ENCODE results near the gene CUL9.

CUL9 gene

GRCh38 chr6:43216200-43216599 is 34.2 kb downstream of the CUL9 start:
- Histone ChIP-seq H3K36me3 (ENCODE audit: insufficient read depth, low read length) (no peaks in the 10 kb centered on the region), H3K4me1 (ENCODE audit: control insufficient read depth, insufficient read depth, low read length, unreplicated experiment) (peaks cover under 1% of the 10 kb centered on the region), H3K79me2 (ENCODE audit: control insufficient read depth, insufficient read depth, low read length, unreplicated experiment) (no peaks in the 10 kb centered on the region), H3K27me3 (ENCODE audit: insufficient read depth, low read length) (no peaks in the 10 kb centered on the region), H2AFZ (ENCODE audit: low read length, unreplicated experiment) (no peak overlapping the region), H3K4me3 (ENCODE audit: low read depth, low read length) (no peak overlapping the region), H3K27ac (ENCODE audit: low read depth, low read length) (no peak overlapping the region)

- no peaks in the 10 kb centered on the region for H3K27me3 ChIP-seq (ENCODE audit: insufficient read depth, low read length)
- no peaks in the 10 kb centered on the region for H3K36me3 ChIP-seq (ENCODE audit: insufficient read depth, low read length)
- no peaks in the 10 kb centered on the region for H3K79me2 ChIP-seq (ENCODE audit: control insufficient read depth, insufficient read depth, low read length, unreplicated experiment)
- H3K27ac ChIP-seq (ENCODE audit: low read depth, low read length), result no peak overlapping the region
- H2AFZ ChIP-seq (ENCODE audit: low read length, unreplicated experiment), result no peak overlapping the region
- H3K4me3 ChIP-seq (ENCODE audit: low read depth, low read length), result no peak overlapping the region
- H3K4me1 ChIP-seq (ENCODE audit: control insufficient read depth, insufficient read depth, low read length, unreplicated experiment), result no peaks in the 10 kb centered on the region
These were observed 35.4 kb downstream of the CUL9 start for GRCh38 chr6:43217351-43217750.

- H3K27me3 ChIP-seq (ENCODE audit: insufficient read depth, low read length), result no peaks in the 10 kb centered on the region
- H3K36me3 ChIP-seq (ENCODE audit: insufficient read depth, low read length), result no peaks in the 10 kb centered on the region; the same call in 1 of the 2 replicates
- no peaks in the 10 kb centered on the region for H3K79me2 ChIP-seq (ENCODE audit: control insufficient read depth, insufficient read depth, low read length, unreplicated experiment)
- no peak overlapping the region for H2AFZ ChIP-seq (ENCODE audit: low read length, unreplicated experiment)
- no peak overlapping the region for H3K4me3 ChIP-seq (ENCODE audit: low read depth, low read length)
- peaks cover 1% of the 10 kb centered on the region for H3K4me1 ChIP-seq (ENCODE audit: control insufficient read depth, insufficient read depth, low read length, unreplicated experiment)
- H3K27ac ChIP-seq (ENCODE audit: low read depth, low read length), result no peak overlapping the region
These were observed 37.1 kb downstream of the CUL9 start for GRCh38 chr6:43219119-43219518.

- Histone ChIP-seq H3K27ac (ENCODE audit: low read depth, low read length) (no peak overlapping the region), H3K79me2 (ENCODE audit: control insufficient read depth, insufficient read depth, low read length, unreplicated experiment) (no peaks in the 10 kb centered on the region), H3K4me3 (ENCODE audit: low read depth, low read length) (no peak overlapping the region), H3K36me3 (ENCODE audit: insufficient read depth, low read length) (no peaks in the 10 kb centered on the region; the same call in 1 of the 2 replicates), H2AFZ (ENCODE audit: low read length, unreplicated experiment) (no peak overlapping the region), H3K27me3 (ENCODE audit: insufficient read depth, low read length) (no peaks in the 10 kb centered on the region), H3K4me1 (ENCODE audit: control insufficient read depth, insufficient read depth, low read length, unreplicated experiment) (peaks cover 7% of the 10 kb centered on the region)
These were observed 37.8 kb downstream of the CUL9 start for GRCh38 chr6:43219814-43220213.

- Histone ChIP-seq H3K79me2 (ENCODE audit: control insufficient read depth, insufficient read depth, low read length, unreplicated experiment) (no peaks in the 10 kb centered on the region), H3K4me3 (ENCODE audit: low read depth, low read length) (no peak overlapping the region), H3K27me3 (ENCODE audit: insufficient read depth, low read length) (no peaks in the 10 kb centered on the region), H3K4me1 (ENCODE audit: control insufficient read depth, insufficient read depth, low read length, unreplicated experiment) (peaks cover 7% of the 10 kb centered on the region), H2AFZ (ENCODE audit: low read length, unreplicated experiment) (no peak overlapping the region), H3K27ac (ENCODE audit: low read depth, low read length) (no peak overlapping the region), H3K36me3 (ENCODE audit: insufficient read depth, low read length) (no peaks in the 10 kb centered on the region; the same call in 1 of the 2 replicates)
These were observed 38.5 kb downstream of the CUL9 start for GRCh38 chr6:43220439-43220951.

- Histone ChIP-seq H3K36me3 (ENCODE audit: insufficient read depth, low read length) (no peaks in the 10 kb centered on the region; the same call in 1 of the 2 replicates), H3K4me3 (ENCODE audit: low read depth, low read length) (no peak overlapping the region), H2AFZ (ENCODE audit: low read length, unreplicated experiment) (no peak overlapping the region), H3K27ac (ENCODE audit: low read depth, low read length) (no peak overlapping the region), H3K27me3 (ENCODE audit: insufficient read depth, low read length) (no peaks in the 10 kb centered on the region), H3K79me2 (ENCODE audit: control insufficient read depth, insufficient read depth, low read length, unreplicated experiment) (no peaks in the 10 kb centered on the region), H3K4me1 (ENCODE audit: control insufficient read depth, insufficient read depth, low read length, unreplicated experiment) (peaks cover 7% of the 10 kb centered on the region)
These were observed 39.3 kb downstream of the CUL9 start for GRCh38 chr6:43221046-43221972.

GRCh38 chr6:43222418-43223059 is 40.5 kb downstream of the CUL9 start:
- Histone ChIP-seq H3K4me1 (ENCODE audit: control insufficient read depth, insufficient read depth, low read length, unreplicated experiment) (peaks cover 7% of the 10 kb centered on the region), H3K4me3 (ENCODE audit: low read depth, low read length) (no peak overlapping the region), H3K27ac (ENCODE audit: low read depth, low read length) (no peak overlapping the region), H2AFZ (ENCODE audit: low read length, unreplicated experiment) (no peak overlapping the region), H3K79me2 (ENCODE audit: control insufficient read depth, insufficient read depth, low read length, unreplicated experiment) (no peaks in the 10 kb centered on the region), H3K36me3 (ENCODE audit: insufficient read depth, low read length) (no peaks in the 10 kb centered on the region; the same call in 1 of the 2 replicates), H3K27me3 (ENCODE audit: insufficient read depth, low read length) (no peaks in the 10 kb centered on the region)

GRCh38 chr6:43223175-43223574 is 41.2 kb downstream of the CUL9 start:
- peaks cover 7% of the 10 kb centered on the region for H3K4me1 ChIP-seq (ENCODE audit: control insufficient read depth, insufficient read depth, low read length, unreplicated experiment)
- no peak overlapping the region for H3K4me3 ChIP-seq (ENCODE audit: low read depth, low read length)
- H3K27me3 ChIP-seq (ENCODE audit: insufficient read depth, low read length), result no peaks in the 10 kb centered on the region
- no peaks in the 10 kb centered on the region for H3K79me2 ChIP-seq (ENCODE audit: control insufficient read depth, insufficient read depth, low read length, unreplicated experiment)
- H2AFZ ChIP-seq (ENCODE audit: low read length, unreplicated experiment), result no peak overlapping the region
- H3K36me3 ChIP-seq (ENCODE audit: insufficient read depth, low read length), result no peaks in the 10 kb centered on the region; the same call in 1 of the 2 replicates
- H3K27ac ChIP-seq (ENCODE audit: low read depth, low read length), result no peak overlapping the region

- Histone ChIP-seq H3K36me3 (ENCODE audit: insufficient read depth, low read length) (no peaks in the 10 kb centered on the region; the same call in 1 of the 2 replicates), H3K4me3 (ENCODE audit: low read depth, low read length) (no peak overlapping the region), H3K4me1 (ENCODE audit: control insufficient read depth, insufficient read depth, low read length, unreplicated experiment) (peaks cover 7% of the 10 kb centered on the region), H3K27ac (ENCODE audit: low read depth, low read length) (no peak overlapping the region), H3K27me3 (ENCODE audit: insufficient read depth, low read length) (no peaks in the 10 kb centered on the region), H2AFZ (ENCODE audit: low read length, unreplicated experiment) (no peak overlapping the region), H3K79me2 (ENCODE audit: control insufficient read depth, insufficient read depth, low read length, unreplicated experiment) (no peaks in the 10 kb centered on the region)
These were observed 44.3 kb downstream of the CUL9 start for GRCh38 chr6:43226192-43226851.

- H3K4me1 ChIP-seq (ENCODE audit: control insufficient read depth, insufficient read depth, low read length, unreplicated experiment), result peaks cover 5% of the 10 kb centered on the region
- H2AFZ ChIP-seq (ENCODE audit: low read length, unreplicated experiment), result peak within 1 kb of the TSS; percentile 68
- H3K27me3 ChIP-seq (ENCODE audit: insufficient read depth, low read length), result peaks cover 6% of the 10 kb centered on the region; the same call in 1 of the 2 replicates
- peak within 1 kb of the TSS; percentile 90 for H3K4me3 ChIP-seq (ENCODE audit: low read depth, low read length)
- H3K27ac ChIP-seq (ENCODE audit: low read depth, low read length), result no peak within 1 kb of the TSS
- H3K79me2 ChIP-seq (ENCODE audit: control insufficient read depth, insufficient read depth, low read length, unreplicated experiment), result no peaks in the 10 kb centered on the region
- no peaks in the 10 kb centered on the region for H3K36me3 ChIP-seq (ENCODE audit: insufficient read depth, low read length)
These were observed 47.2 kb downstream of the CUL9 start, which contains the start of gene DNPH1 for GRCh38 chr6:43228951-43229802. Gene DNPH1 (minus strand): TSS chr6:43229481. CDS start chr6:43229456, 25 bp downstream.
